D721Med (cell line): Measurements from ENCODE around the gene MAP4K4.
"Not testable (repeated sequence)": the region's sequence is repeated elsewhere in the genome, so short reads cannot be mapped to it uniquely, and the experiment has no call there.

Source experiments
- DNase-seq: peaks from one replicate; pipeline ENCODE4 v3.0.0; 2011; ENCODE audit warnings: low spot score; ENCODE audit not compliant: insufficient read length
- FAIRE-seq: peaks from 2 replicates; lab custom pipeline; 2011; peaks lifted over from hg19 to GRCh38; lab: Jason Lieb, UNC
- TF ChIP-seq, protein P1 (sequence below): IDR thresholded peaks from 2 replicates; pipeline ENCODE4 v1.5.1; 2012; ENCODE audit warnings: mild to moderate bottlenecking, control low read depth; ENCODE audit not compliant: insufficient read depth; ENCODE audit errors: missing control alignments

The MAP4K4 gene

DNA sequence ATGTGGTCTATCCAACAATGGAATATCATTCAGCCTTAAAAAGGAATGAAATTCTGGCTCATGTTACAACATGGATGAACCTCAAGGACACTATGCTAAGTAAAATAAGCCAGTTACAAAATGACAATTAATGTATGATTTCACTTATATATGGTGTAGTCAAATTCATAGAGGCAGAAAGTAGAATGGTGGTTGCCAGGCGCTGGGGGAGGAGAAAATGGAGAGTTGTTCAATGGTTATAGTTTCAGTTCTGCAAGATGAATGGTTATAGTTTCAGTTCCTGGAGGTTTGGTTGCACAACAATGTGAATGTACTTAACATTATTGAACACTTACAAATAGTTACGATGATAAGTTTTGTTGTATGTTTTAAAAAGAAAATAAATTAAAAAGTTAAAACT is 215.0 kb downstream of the MAP4K4 start:
- no peak for FAIRE-seq
- no peak for DNase-seq
- TF ChIP-seq, protein P1, sequence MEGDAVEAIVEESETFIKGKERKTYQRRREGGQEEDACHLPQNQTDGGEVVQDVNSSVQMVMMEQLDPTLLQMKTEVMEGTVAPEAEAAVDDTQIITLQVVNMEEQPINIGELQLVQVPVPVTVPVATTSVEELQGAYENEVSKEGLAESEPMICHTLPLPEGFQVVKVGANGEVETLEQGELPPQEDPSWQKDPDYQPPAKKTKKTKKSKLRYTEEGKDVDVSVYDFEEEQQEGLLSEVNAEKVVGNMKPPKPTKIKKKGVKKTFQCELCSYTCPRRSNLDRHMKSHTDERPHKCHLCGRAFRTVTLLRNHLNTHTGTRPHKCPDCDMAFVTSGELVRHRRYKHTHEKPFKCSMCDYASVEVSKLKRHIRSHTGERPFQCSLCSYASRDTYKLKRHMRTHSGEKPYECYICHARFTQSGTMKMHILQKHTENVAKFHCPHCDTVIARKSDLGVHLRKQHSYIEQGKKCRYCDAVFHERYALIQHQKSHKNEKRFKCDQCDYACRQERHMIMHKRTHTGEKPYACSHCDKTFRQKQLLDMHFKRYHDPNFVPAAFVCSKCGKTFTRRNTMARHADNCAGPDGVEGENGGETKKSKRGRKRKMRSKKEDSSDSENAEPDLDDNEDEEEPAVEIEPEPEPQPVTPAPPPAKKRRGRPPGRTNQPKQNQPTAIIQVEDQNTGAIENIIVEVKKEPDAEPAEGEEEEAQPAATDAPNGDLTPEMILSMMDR, result no peak

DNA sequence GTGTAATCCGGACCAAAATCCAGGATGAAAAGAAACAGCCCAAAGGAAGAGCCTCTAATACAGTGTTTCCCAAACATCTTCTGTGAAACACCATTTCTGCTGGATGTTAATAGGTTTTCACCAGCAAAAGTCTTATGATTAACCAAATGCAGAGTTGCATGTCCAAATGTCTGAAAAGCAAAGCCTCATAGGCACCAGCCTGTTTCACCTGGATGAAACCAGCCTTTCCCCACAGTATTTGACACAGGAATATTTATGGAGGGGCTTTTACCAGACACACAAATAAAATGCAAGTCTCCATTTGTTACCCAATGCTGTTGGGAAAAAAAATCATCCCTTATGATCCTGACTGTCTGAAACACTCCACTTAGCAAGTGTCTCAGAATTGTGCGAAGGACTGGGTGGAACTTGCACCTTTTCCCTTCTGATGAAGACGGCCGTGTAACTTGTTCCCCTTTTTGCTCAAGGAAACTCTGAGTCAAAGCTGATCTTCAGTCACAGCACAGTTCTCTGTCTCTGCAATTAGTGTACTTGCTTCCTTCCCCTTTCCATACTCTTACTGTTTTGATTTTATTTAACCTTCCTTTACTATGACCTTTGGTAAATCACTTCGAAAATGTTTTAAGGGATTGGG is 223.9 kb downstream of the MAP4K4 start:
- TF ChIP-seq, protein P1, result no peak
- FAIRE-seq, result no peak
- DNase-seq, result no peak

DNA sequence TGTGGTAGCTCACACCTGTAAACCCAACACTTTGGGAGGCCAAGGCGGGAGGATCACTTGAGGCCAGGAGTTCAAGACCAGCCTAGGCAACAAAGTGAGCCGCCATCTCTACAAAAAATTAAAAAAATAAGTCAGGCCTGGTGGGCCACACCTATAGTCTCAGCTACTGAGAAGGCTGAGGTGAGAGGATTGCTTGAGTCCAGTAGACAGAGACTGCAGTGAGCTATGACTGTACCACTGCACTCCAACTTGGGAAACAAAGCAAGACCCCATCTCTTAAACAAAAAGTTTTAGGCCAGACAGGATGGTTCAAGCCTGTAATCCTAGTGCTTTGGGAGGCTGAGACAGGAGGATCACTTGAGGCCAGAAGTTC is 224.4 kb downstream of the MAP4K4 start:
- TF ChIP-seq, protein P1, result no peak
- no peak for FAIRE-seq
- no peak for DNase-seq

DNA sequence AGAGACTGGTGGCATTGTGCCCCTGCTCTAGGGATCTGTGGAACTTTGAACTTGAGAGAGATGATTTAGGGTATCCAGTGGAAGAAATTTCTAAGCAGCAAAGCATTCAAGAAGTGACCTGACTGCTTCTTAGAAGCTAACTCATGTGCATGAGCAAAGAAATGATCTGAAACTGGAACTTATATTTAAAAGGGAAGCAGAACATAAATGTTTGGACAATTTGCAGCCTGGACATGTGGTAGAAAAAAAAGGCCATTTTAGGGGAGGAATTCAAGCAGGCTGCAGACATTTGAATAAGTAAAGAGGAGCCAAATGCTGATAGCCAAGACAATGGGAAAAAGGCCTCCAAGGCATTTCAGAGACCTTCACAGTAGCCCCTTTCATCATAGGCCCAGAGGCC is 226.8 kb downstream of the MAP4K4 start:
- not testable (repeated sequence) for FAIRE-seq, DNase-seq

DNA sequence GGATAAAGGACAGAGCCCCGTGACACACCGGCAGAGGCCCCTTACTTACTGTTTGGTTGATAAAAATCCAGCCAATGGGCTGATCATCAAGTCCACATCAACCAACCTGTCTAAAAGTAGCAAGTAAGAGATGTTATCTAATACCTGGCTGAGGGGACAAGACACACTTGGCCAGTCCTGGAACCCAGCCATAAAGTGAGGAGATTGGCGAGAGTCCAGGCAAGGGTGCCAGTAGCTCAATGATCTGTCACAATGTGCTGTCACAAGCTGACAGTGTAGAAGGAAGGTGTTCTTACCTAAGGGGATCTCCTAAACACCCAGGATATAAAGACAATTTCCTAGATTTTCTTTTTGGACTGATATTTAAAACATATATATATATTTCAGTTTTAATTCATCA is 232.5 kb downstream of the MAP4K4 start:
- TF ChIP-seq, protein P1, result no peak
- DNase-seq, result no peak
- FAIRE-seq, result no peak

DNA sequence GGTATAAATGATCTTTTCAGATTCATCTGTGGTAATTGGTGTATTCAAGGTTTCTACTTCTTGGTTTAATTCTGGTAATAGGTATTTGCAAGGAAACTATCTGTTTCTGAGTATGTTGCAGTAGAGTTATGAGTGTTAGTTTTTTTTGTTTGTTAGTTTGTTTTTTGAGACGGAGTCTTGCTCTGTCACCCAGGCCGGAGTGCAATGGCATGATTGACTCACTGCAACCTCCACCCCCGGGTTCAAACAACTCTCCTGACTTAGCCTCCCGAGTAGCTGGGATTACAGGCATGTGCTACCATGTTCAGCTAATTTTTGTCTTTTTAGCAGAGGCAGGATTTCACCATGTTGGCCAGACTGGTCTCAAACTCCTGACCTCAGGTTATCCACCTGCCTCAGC is 233.3 kb downstream of the MAP4K4 start:
- TF ChIP-seq, protein P1, result no peak
- no peak for DNase-seq
- no peak for FAIRE-seq

DNA sequence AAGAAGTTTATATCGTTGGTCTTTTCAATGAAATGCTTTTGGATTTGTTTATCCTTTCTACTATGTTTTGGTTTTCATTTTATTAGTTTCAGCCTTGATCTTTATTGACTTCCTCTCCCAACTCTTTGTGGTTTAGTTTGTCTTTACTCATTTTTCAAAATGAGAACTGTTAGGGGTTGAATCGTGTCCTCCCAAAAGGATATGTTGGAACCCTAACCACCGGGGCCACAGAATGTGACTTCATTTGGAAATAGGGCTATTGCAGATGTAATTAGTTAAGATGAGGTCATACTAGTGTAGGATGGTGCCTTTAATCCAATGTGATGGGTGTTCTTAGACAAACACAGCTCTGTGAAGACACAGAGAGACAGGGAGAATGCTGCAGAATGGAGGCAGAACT is 233.9 kb downstream of the MAP4K4 start:
- DNase-seq (no peak), FAIRE-seq (no peak)
- TF ChIP-seq, protein P1, result no peak

DNA sequence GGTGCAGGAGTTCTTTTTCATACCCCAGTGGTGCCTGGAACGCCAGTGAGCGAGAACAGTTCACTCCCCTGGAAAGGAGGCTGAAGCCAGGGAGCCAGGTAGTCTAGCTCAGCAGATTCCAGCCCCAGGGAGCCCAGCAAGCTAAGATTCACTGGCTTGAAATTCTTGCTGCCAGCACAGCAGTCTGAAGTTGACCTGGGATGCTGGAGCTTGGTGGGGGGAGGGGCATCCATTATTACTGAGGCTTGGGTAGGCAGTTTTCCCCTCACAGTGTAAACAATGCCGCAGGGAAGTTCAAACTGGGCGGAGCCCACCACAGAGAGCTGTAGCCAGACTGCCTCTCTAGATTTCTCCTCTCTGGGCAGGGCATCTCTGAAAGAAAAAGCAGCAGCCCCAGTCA is 238.3 kb downstream of the MAP4K4 start:
- not testable (repeated sequence) for DNase-seq, FAIRE-seq
